GM12872 (cell line): Measurements from ENCODE around the gene NKX1-1.

Experiments used
- TF ChIP-seq, protein P1 (sequence below): IDR thresholded peaks from 3 replicates; pipeline ENCODE4 v1.5.1; 2011; ENCODE audit warnings: low read depth, mild to moderate bottlenecking, low read length, moderate library complexity; ENCODE audit not compliant: insufficient read depth

The NKX1-1 gene

DNA sequence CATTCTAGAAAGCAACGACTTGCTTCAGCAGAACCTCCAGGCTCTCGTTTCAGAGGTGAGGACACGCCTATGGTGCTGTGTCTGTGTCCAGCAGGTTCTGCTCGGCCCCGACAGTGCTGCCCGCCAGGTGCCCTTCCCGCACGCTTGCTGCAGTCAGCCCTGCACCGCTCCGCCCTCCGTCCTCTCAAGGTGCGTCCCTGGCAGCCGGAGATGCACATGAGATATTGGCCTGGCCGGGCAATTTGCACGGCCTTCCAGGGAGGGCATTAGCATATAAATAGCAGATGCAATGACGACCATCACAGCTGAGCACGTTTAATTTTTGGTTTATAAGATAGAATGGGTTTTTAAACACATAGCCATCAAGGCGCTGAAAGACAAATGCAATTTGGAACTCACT, 44.8 kb downstream of the NKX1-1 start:
- TF ChIP-seq, protein P1, sequence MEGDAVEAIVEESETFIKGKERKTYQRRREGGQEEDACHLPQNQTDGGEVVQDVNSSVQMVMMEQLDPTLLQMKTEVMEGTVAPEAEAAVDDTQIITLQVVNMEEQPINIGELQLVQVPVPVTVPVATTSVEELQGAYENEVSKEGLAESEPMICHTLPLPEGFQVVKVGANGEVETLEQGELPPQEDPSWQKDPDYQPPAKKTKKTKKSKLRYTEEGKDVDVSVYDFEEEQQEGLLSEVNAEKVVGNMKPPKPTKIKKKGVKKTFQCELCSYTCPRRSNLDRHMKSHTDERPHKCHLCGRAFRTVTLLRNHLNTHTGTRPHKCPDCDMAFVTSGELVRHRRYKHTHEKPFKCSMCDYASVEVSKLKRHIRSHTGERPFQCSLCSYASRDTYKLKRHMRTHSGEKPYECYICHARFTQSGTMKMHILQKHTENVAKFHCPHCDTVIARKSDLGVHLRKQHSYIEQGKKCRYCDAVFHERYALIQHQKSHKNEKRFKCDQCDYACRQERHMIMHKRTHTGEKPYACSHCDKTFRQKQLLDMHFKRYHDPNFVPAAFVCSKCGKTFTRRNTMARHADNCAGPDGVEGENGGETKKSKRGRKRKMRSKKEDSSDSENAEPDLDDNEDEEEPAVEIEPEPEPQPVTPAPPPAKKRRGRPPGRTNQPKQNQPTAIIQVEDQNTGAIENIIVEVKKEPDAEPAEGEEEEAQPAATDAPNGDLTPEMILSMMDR = no peak

DNA sequence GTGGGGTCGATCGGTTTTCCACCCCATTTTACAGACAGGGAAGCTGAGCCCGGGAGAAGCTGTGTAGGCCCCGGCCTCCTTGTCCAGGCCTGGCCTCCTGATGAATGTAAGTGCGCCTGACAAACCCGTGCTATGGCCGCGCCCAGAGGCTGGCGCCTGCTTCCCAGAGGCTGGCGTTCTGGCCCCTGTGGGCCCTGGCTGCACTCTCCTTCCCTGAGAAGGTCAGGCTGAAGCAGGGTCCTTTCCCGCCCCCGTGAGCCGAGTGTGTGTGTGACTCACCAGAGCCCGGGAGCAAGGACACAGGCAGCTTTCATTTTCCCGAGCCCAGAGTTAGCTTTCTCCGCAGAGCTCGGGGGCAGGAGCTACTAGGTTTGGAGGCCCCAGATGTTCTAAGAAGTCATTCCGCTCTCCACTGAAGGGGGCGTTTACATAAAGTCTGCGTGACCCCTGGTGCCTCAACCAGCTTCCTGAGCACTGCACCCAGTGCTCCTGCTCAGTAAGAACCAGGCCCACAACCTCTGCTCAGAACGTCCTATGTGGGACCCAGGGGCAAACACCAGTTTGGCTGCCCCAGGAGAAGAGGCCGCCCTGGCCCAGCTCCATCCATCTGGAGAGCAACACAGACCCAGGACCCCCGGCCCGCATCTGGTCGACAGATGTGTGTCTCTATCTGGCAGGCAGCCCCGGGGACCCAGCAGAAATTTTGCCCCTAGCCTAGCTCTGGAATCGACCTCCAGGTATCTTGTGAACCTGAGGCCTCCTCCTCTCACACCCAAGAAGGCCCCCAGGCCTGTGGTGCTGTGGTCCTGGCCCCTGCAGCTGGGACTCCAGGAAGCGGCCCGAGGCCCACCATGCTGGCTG, 45.6 kb downstream of the NKX1-1 start:
- TF ChIP-seq, protein P1 = no peak

DNA sequence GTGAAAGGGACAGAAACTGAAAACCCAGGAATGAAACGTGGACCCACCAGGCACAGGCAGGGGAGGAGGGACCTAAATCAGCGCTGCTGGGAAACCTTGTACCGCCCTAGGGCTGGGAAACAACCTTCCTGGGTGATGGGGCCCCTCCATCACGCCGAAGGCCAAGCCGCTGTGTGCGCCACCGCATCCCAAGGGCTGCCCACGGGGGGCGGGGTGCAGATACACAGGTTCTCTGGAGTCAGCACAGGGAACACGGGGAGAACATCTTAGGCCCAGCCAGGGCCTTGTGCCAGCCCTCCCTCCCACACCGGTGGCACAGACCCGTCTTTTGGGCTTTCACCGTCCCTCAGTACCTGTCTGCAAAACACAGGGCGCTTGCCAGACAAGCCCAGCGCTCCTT, 46.3 kb downstream of the NKX1-1 start:
- TF ChIP-seq, protein P1 = no peak

DNA sequence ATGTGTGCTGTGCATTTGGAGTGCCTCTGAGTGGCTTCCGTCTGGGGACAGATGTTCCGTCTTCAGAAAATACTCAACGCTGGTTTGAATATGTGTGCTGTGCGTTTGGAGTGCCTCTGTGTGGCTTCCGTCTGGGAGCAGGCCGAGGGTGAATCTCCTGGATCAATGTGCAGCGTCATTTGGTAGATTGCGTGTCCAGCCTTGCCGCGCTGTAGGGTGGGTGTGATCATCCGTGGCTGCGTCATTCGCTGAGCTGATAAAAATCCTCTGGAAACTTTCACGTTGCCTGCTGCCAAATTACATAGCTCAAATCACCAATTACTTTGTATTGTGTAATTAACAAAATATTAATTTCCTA, 47.1 kb downstream of the NKX1-1 start:
- TF ChIP-seq, protein P1 = no peak

DNA sequence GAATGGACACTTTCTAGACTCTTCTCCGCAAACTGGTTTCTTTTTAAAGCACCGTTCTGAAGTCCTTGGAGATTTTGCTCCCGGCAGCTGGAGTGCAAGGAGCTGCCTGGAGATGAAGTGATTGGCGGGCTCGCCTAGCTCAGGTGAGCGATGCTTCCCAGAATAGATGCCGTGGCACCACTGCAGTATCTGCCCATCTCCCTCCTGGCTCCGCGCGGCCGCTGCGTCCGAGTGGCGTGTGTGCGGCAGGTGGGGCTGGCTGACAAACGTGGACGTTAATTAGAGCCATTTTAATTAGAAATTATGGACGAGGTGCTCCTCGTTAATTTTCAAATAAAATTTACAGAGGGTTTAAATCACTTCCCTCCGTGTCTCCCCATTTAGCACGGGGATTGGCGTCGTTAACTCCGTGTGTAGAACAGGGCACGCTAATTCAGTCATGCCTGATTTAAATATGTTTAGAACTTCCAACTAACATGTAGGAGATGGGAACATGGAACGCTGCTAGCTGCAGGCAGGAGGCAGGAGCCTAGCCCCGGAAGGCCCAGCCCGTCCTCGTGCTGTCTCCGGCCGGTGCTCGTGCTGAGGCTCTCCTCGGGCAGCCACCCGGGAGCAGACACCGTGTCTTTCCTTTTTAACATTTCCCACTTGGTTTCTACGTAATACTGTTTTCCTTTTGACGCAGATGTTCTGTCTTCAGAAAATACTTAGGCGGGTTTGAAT, 47.7 kb downstream of the NKX1-1 start:
- TF ChIP-seq, protein P1 = no peak

DNA sequence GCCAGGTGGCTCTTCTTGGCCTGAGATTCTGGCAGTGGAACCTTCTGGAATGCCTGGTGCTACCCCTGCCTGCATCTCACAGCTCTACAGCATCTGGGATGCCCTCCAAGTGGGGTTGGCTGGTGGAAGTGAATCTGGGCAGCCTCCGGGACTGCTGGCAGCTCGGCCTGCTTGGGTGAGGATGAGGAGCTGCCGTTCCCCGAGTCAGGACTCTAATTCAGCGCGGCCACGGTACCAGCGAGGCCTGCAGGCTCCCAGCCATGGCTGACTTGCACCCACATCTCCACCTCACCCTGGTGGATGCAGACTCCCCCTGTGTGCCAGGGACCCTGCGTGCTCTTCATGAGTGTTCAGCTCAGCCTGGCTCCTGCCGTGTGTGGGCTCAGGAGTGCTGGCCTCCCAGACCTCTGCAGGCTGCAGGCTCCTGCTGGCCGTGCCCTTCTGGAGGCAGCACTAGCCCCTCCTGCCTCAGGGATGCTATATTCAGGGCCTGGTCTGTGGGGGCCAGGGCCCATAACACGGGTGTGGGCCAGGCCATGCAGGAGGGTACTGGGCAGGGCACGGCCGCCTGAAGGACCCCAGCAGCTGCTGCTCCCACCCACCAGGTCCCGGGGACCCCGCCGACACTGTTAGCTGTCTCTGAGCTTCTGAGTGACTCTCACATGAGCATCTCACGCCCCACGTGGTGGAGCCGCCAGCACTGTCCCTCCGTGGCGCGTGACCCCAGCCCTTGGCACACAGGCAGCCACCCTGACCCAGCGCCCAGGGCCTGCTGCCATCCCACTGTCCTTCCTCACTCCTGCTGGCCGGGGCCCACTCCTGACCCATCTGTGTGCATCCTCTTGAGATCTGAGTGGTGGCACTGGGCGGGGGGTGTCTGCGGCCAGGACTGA, 48.6 kb downstream of the NKX1-1 start:
- TF ChIP-seq, protein P1 = no peak
